ENCODE results near the gene PTPN3.

PTPN3 gene

GRCh38 chr9:109335121-109335520, 163.0 kb downstream of the PTPN3 start:
- no peak for DNase-seq

DNA sequence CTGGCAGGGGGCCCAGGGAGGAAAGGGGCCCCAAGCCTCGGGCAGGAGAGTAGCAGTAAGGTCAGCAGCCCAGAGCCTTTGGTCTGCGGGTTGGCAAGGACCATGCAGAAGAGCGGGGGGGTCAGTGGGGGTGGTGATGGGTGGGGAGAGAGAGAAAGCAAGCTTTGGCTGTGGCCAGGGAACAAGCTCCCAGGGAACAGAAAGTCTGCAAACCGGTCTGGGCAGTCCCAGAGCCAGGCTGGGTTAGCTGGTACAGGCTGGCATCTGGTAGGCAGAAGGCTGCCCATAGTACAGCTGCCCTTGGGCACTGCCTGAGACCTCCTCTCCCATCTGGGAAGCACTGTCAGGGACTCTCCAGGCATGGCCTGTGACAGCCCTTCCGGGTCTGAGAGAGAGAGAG, 166.8 kb downstream of the PTPN3 start:
- no peak for DNase-seq

- no peak for DNase-seq
These were observed 168.4 kb downstream of the PTPN3 start for GRCh38 chr9:109329638-109330258.

DNA sequence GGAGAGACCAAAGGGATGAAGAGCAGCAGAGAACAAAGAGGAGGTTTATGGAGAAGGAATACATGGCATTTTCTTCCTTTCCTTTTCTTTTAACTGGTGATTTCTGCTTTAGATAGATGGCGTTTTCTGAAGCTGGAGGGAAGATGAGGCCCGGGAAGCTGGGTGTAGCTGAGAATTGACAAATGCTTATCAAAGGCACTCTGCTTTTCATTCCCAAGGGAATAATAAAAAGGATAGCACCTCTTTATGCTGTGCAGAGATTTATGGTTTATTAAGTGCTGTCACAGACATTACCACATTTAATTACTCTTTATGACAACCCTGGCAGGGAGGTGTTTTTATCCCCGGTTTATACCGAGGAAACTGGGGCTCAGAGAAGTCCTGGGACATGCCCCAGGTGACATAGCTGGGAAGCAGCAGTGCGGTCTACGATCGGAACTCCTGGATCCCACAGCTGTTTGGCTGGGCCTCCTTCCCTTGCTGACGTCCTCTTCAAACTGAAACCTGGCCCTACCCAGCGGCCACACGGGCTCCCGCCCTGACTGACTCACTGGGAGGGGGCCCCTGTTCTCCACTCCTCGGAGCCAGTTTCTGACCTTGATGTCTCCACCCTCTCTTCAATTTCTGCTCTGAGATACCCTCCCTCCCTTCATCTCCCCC, 169.0 kb downstream of the PTPN3 start:
- DNase-seq: no peak
